ENCODE measurements around the gene GPR4. TPM values are rescaled to one million over a fixed set of nuclear protein-coding genes. Genes with fewer than 3 reads are reported as not detected.

Gene GPR4
- total RNA-seq, 1 donor from 2014 or later: 5.1 TPM

DNA sequence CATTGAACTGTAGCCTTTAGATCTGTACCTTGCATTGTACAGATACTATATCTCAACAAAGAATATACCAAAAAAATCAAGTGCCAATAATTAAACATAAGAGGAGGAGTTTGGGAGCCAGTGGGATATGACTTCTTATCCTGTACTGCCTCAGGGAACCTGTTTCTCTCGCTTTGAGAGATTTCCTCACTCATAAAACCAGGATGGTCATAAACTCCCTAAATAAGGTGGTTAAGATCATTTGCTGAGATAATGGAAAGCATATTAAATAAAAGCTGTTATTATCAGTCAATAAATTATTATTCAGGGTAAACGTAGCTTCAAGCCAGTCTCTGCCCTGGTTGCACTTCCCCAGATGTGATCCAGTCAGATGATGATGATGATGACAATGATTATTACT is 34.4 kb downstream of the GPR4 start:
- peaks cover 54% of the 10 kb centered on the region for H3K4me1 ChIP-seq
- H3K36me3 ChIP-seq: no peaks in the 10 kb centered on the region
- TF ChIP-seq, protein P1, sequence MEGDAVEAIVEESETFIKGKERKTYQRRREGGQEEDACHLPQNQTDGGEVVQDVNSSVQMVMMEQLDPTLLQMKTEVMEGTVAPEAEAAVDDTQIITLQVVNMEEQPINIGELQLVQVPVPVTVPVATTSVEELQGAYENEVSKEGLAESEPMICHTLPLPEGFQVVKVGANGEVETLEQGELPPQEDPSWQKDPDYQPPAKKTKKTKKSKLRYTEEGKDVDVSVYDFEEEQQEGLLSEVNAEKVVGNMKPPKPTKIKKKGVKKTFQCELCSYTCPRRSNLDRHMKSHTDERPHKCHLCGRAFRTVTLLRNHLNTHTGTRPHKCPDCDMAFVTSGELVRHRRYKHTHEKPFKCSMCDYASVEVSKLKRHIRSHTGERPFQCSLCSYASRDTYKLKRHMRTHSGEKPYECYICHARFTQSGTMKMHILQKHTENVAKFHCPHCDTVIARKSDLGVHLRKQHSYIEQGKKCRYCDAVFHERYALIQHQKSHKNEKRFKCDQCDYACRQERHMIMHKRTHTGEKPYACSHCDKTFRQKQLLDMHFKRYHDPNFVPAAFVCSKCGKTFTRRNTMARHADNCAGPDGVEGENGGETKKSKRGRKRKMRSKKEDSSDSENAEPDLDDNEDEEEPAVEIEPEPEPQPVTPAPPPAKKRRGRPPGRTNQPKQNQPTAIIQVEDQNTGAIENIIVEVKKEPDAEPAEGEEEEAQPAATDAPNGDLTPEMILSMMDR (IDR thresholded peaks at IDR 0.05; ENCODE audit: borderline replicate concordance): no peak
- H3K27me3 ChIP-seq (ENCODE audit: low read depth): no peaks in the 10 kb centered on the region
- peaks cover 5% of the 10 kb centered on the region for H3K9me3 ChIP-seq (replicated peaks)
- intact Hi-C loops (cut with micrococcal nuclease): no loop called here
- no peak for DNase-seq
- H3K27ac ChIP-seq (replicated peaks): peak overlapping the region; percentile 83
- H3K4me3 ChIP-seq: no peak overlapping the region

DNA sequence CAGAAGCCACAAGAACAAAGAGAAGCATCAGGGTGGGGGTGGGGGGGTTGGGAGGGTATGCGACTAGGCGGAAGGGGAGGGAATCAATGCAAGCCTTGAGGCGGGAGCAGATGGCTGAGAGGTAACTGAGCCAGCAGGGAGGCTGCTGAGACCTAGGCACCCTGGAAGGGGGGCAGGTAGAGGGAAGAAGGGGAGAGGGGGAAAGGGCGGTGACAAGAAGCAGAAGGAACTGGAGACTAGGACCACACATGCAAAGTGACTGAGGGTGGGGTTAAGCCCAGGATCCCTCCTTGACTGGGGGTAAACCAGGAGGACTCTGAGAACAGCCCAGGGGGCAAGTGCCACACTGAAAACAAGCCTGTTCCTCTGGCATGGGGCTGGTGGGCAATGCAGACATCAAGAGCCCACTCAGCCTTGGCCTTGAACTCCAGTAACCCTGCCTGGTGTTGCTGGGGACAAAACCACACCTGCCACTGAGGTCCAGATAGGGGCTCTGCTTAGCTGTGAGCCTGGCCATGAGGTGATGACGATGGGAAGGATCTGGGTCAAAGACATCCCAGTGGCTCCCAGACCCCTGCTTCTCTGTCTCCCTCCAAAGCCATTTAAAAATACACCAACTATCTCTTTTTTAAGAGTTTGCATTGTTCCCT is 37.8 kb downstream of the GPR4 start:
- Histone ChIP-seq H3K4me1 (peaks cover 59% of the 10 kb centered on the region), H3K4me3 (no peak overlapping the region), H3K27ac (replicated peaks) (peak overlapping the region; percentile 84), H3K36me3 (no peaks in the 10 kb centered on the region), H3K27me3 (ENCODE audit: low read depth) (no peaks in the 10 kb centered on the region), H3K9me3 (replicated peaks) (no peaks in the 10 kb centered on the region)
- intact Hi-C loops (cut with micrococcal nuclease): no loop called here
- TF ChIP-seq, protein P1 (IDR thresholded peaks at IDR 0.05; ENCODE audit: borderline replicate concordance): no peak
- DNase-seq: no peak

DNA sequence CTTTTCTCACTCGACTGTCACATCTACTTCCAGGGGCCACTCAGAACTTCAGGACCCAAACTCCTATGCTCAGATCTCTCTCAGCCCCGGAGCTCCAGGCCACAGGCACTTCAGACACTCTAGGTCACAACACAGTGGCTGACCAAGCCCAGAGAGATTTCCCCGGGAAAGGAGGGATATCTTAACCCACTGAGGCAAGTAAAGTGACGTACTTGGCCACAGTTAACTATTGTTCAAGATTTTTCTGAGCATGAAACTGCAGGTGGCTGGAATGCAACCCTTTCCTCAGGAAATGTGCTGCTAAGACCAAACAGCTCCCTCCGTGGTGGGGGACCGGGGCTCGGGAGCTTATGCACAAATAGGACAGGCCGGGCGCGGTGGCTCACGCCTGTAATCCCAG is 41.3 kb downstream of the GPR4 start:
- intact Hi-C loops (cut with micrococcal nuclease): no loop called here
- no peaks in the 10 kb centered on the region for H3K27me3 ChIP-seq (ENCODE audit: low read depth)
- H3K4me1 ChIP-seq: peaks cover 61% of the 10 kb centered on the region
- TF ChIP-seq, protein P1 (IDR thresholded peaks at IDR 0.05; ENCODE audit: borderline replicate concordance): no peak
- H3K27ac ChIP-seq (replicated peaks): peak overlapping the region; percentile 69
- no peaks in the 10 kb centered on the region for H3K9me3 ChIP-seq (replicated peaks)
- DNase-seq: no peak
- no peak overlapping the region for H3K4me3 ChIP-seq
- H3K36me3 ChIP-seq: no peaks in the 10 kb centered on the region

DNA sequence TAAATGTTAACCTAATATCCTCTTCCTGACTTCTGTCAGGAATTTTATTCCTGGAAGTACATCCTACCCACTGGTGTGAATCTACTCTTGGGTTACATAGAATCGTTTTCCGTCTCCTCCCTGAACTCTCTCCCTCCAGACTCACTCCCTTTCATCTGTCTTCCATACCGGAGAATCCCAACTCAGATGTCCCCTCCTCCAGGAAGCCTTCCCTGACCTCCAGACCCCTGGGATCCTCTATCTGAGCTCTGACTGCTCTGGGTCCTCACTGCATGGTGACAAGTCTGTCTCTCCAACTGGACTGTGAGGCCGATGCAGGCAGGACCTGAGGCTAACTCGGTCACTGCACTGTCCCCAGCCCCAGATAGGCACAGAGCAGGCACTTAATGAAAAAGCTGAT is 42.0 kb downstream of the GPR4 start:
- H3K36me3 ChIP-seq: no peaks in the 10 kb centered on the region
- peaks cover 61% of the 10 kb centered on the region for H3K4me1 ChIP-seq
- TF ChIP-seq, protein P1 (IDR thresholded peaks at IDR 0.05; ENCODE audit: borderline replicate concordance): no peak
- H3K27me3 ChIP-seq (ENCODE audit: low read depth): no peaks in the 10 kb centered on the region
- no peak overlapping the region for H3K4me3 ChIP-seq
- H3K9me3 ChIP-seq (replicated peaks): no peaks in the 10 kb centered on the region
- DNase-seq: no peak
- H3K27ac ChIP-seq (replicated peaks): peak overlapping the region; percentile 69
- intact Hi-C loops (cut with micrococcal nuclease): no loop called here

DNA sequence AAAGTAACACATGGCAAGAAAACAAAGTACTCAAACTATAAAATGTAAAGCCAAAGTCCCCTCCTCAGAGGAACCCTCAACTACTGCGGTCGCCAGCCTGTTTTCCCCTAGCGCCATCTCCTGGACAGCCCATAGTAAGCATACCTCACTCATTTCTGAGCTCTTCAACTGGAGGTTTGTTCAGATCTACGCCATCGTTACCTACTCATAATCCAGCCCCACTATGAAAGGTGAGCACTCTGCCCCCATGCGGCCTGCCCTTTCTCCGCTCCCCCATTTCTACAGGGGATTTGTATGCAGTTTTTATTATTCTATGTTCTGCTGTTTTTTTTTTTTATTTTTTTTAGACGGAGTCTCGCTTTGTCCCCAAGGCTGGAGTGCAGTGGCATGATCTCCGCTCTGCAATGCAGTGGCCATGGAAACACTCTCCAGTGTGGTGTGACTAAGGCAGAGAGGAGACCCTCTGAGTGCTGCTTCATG is 43.6 kb downstream of the GPR4 start:
- Histone ChIP-seq H3K4me3 (no peak overlapping the region), H3K27ac (replicated peaks) (no peak overlapping the region), H3K27me3 (ENCODE audit: low read depth) (no peaks in the 10 kb centered on the region), H3K4me1 (peaks cover 52% of the 10 kb centered on the region), H3K36me3 (peaks cover 5% of the 10 kb centered on the region), H3K9me3 (replicated peaks) (no peaks in the 10 kb centered on the region)
- intact Hi-C loops (cut with micrococcal nuclease): no loop called here
- no peak for DNase-seq
- TF ChIP-seq, protein P1 (IDR thresholded peaks at IDR 0.05; ENCODE audit: borderline replicate concordance): peak; percentile 66
